Measurements from ENCODE around the gene UNC45A. TPM values are rescaled to one million over a fixed set of nuclear protein-coding genes. Genes with fewer than 3 reads are reported as not detected.

The UNC45A gene
- 66.5 and 75.6 TPM in 2 replicates for total RNA-seq (ENCODE audit: low replicate concordance)

GRCh38 chr15:90934949-90935751 lies at the start of gene UNC45A:
UNC45A (plus strand) TSS chr15:90935285; CDS start chr15:90935325, 40 bp downstream.
- no peak for TF ChIP-seq CTCF (IDR thresholded peaks at IDR 0.05; ENCODE audit: insufficient read depth, low read length)

GRCh38 chr15:90885432-90886290 lies 49.4 kb upstream of the UNC45A start:
- H3K4me3 ChIP-seq (ENCODE audit: low read depth, low read length), result peak overlapping the region; percentile 64
- DNase-seq (ENCODE audit: low read depth), result peak; percentile 78
- peak; percentile 99 for TF ChIP-seq CTCF (IDR thresholded peaks at IDR 0.05; ENCODE audit: insufficient read depth, low read length)

More at GRCh38 chr15:90934949-90935751, at the start of gene UNC45A:
- DNase-seq (ENCODE audit: low read depth), result peak; percentile 74
- peak within 1 kb of the TSS; percentile 85 for H3K4me3 ChIP-seq (ENCODE audit: low read depth, low read length)

- H3K4me3 ChIP-seq (ENCODE audit: low read depth, low read length), result peak overlapping the region; percentile 17
- no peak for DNase-seq (ENCODE audit: low read depth)
- no peak for TF ChIP-seq CTCF (IDR thresholded peaks at IDR 0.05; ENCODE audit: insufficient read depth, low read length)
Observed at GRCh38 chr15:90886291-90886614, 48.8 kb upstream of the UNC45A start.

- DNase-seq (ENCODE audit: low read depth), result no peak
- no peak overlapping the region for H3K4me3 ChIP-seq (ENCODE audit: low read depth, low read length)
- no peak for TF ChIP-seq CTCF (IDR thresholded peaks at IDR 0.05; ENCODE audit: insufficient read depth, low read length)
Observed at GRCh38 chr15:90887037-90887481, 48.0 kb upstream of the UNC45A start.

- DNase-seq (ENCODE audit: low read depth), result no peak
- no peak for TF ChIP-seq CTCF (IDR thresholded peaks at IDR 0.05; ENCODE audit: insufficient read depth, low read length)
- H3K4me3 ChIP-seq (ENCODE audit: low read depth, low read length), result no peak overlapping the region
Observed at GRCh38 chr15:90889313-90889730, 45.8 kb upstream of the UNC45A start.

- no peak for TF ChIP-seq CTCF (IDR thresholded peaks at IDR 0.05; ENCODE audit: insufficient read depth, low read length)
- H3K4me3 ChIP-seq (ENCODE audit: low read depth, low read length), result no peak overlapping the region
- DNase-seq (ENCODE audit: low read depth), result no peak
Observed at GRCh38 chr15:90889736-90890456, 45.2 kb upstream of the UNC45A start.
